Chondrocyte (in vitro differentiated cells): ENCODE data around the gene KCNAB3. TPM values are rescaled to one million over a fixed set of nuclear protein-coding genes. Genes with fewer than 3 reads are reported as not detected.

Experiments
- DNase-seq: peaks from one replicate; pipeline ENCODE4 v3.0.0; 2021; ENCODE audit warnings: mixed read lengths, low spot score
- H3K27ac Mint-ChIP-seq: one replicate; pipeline ENCODE4 v1.8.0; 2021; ENCODE audit warnings: mild to moderate bottlenecking, moderate library complexity, mixed read lengths; ENCODE audit not compliant: unreplicated experiment
- H3K27me3 Mint-ChIP-seq: 2 replicates; pipeline ENCODE4 v1.8.0; 2021; ENCODE audit warnings: low read depth, mixed read lengths
- H3K36me3 Mint-ChIP-seq: 2 replicates; pipeline ENCODE4 v1.8.0; 2021; ENCODE audit warnings: low read depth, mixed read lengths
- H3K4me1 Mint-ChIP-seq: 2 replicates; pipeline ENCODE4 v1.8.0; 2021; ENCODE audit warnings: low read depth, mild to moderate bottlenecking, mixed read lengths
- H3K4me3 Mint-ChIP-seq: one replicate; pipeline ENCODE4 v1.8.0; 2021; ENCODE audit warnings: mild to moderate bottlenecking, moderate library complexity, mixed read lengths; ENCODE audit not compliant: unreplicated experiment
- H3K9me3 Mint-ChIP-seq: 2 replicates; pipeline ENCODE4 v1.8.0; 2021; ENCODE audit warnings: low read depth, mixed read lengths
- CTCF ChIP-seq: fragments of 200-600 bp; sonication (generic); IDR thresholded peaks from 2 replicates; pipeline ENCODE4 v1.5.0; 2021; ENCODE audit warnings: antibody characterized with exemption, mild to moderate bottlenecking, moderate library complexity
- total RNA-seq: library from RNA; stranded (reverse); gene quantifications from 3 replicates; pipeline ENCODE4 v1.2.1, GENCODE V29; 2021

Gene KCNAB3
- total RNA-seq, 1 donor from 2014 or later: 2.3 TPM

- peaks cover 9% of the 10 kb centered on the region for H3K36me3 Mint-ChIP-seq
- no peaks in the 10 kb centered on the region for H3K4me1 Mint-ChIP-seq
- peaks cover 11% of the 10 kb centered on the region for H3K9me3 Mint-ChIP-seq
- TF ChIP-seq CTCF: no peak
- no peak overlapping the region for H3K27ac Mint-ChIP-seq
- no peak overlapping the region for H3K4me3 Mint-ChIP-seq
- peaks cover 13% of the 10 kb centered on the region for H3K27me3 Mint-ChIP-seq
- no peak for DNase-seq
These were observed 42.0 kb upstream of the KCNAB3 start for GRCh38 chr17:7971651-7972050.

DNA sequence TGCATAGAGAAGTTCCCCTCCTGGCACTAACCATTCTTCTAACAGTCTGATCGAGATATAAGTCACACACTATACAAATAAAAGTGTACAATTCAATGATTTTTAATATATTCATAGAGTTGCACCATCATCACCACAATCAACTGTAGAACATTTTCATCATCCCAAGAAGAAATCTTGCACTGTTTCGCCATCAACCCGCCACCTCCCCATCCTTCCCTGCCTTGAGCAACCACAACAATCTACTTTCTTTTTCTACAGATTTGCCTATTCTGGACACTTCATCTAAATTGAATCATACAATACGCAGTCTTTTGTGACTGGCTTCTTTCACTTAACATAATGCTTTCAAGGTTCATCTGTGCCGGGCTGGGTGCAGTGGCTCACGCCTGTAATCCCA is 39.8 kb upstream of the KCNAB3 start:
- Mint-ChIP-seq H3K27me3 (peaks cover 11% of the 10 kb centered on the region), H3K4me3 (no peak overlapping the region), H3K9me3 (peaks cover 3% of the 10 kb centered on the region), H3K27ac (no peak overlapping the region), H3K36me3 (peaks cover under 1% of the 10 kb centered on the region), H3K4me1 (no peaks in the 10 kb centered on the region)
- no peak for TF ChIP-seq CTCF
- DNase-seq: no peak

GRCh38 chr17:7967751-7968150 is 38.1 kb upstream of the KCNAB3 start:
- Mint-ChIP-seq H3K36me3 (no peaks in the 10 kb centered on the region), H3K4me3 (no peak overlapping the region), H3K4me1 (no peaks in the 10 kb centered on the region), H3K9me3 (no peaks in the 10 kb centered on the region), H3K27ac (no peak overlapping the region), H3K27me3 (peaks cover 11% of the 10 kb centered on the region)
- no peak for DNase-seq
- TF ChIP-seq CTCF: no peak

DNA sequence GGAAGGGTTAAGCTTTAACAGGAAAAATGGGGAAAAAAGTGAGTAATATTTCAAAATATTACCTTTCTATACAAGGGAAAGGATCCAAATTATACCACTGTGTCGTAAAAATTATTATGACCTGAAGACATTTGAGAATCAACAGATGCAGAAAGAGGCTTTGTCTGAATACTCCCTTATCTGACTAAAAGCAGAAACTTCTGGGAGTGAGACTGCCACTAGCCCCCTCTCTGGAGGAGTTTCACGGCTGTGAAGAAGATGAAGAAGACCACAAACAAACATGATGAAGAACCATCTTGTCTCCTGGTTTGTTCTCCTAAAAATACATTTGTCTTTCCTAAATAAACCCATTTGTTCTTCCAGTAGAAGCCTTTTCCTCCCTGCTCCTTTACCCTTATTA is 31.8 kb upstream of the KCNAB3 start:
- TF ChIP-seq CTCF: no peak
- DNase-seq: no peak
- H3K36me3 Mint-ChIP-seq: no peaks in the 10 kb centered on the region
- no peak overlapping the region for H3K4me3 Mint-ChIP-seq
- peaks cover 11% of the 10 kb centered on the region for H3K27me3 Mint-ChIP-seq
- no peak overlapping the region for H3K27ac Mint-ChIP-seq
- no peaks in the 10 kb centered on the region for H3K9me3 Mint-ChIP-seq
- H3K4me1 Mint-ChIP-seq: peaks cover under 1% of the 10 kb centered on the region

DNA sequence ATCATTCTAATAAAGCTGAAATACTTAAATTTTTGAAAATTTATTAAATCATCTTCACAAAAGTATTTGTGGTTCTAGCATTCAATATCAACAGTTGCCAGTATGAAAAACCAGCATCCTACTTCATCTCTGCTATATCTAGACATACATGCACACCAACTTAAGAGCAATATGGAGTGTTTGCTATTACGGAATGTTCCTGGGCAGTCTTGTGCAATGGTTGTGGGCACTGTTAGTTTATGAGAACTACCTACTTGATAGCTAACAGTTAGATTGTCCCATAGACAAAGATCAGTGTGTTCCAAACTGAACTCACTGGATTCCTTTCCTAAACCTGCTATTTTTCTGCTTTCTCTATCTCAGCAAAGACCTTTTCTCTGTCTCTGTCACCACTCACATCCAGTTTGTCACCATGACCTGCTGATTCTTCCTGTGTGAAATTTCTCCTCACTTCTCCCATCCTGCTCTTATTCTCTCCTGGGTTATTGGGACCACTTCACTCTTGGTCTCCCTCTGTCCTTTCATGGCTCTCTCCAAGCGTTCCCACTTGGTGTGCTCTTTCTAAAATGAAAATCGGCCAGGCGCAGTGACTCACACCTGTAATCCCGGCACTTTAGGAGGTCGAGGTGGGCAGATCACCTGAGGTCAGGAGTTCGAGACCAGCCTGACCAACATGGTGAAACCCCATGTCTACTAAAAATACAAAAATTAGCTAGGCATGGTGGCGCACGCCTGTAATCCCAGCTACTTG is 30.0 kb upstream of the KCNAB3 start:
- DNase-seq: no peak
- Mint-ChIP-seq H3K27me3 (peaks cover 11% of the 10 kb centered on the region), H3K27ac (no peak overlapping the region), H3K4me3 (no peak overlapping the region), H3K9me3 (no peaks in the 10 kb centered on the region), H3K36me3 (no peaks in the 10 kb centered on the region), H3K4me1 (peaks cover 7% of the 10 kb centered on the region)
- no peak for TF ChIP-seq CTCF
